RWPE1 (cell line): ENCODE measurements around the gene OR10Z1.

ENCODE experiments used
- CTCF ChIA-PET: fragments of 350-600 bp; sonication (Branson Sonifier 250); formaldehyde crosslinking; extraction: SDS; loops from one replicate; lab custom pipeline; 2021; lab: Yijun Ruan, JAX
- POLR2A ChIA-PET: fragments of 400-600 bp; formaldehyde crosslinking; extraction: SDS; loops from one replicate; lab custom pipeline; 2020; ENCODE audit warnings: antibody characterized with exemption; ENCODE audit not compliant: low non-redundant PET; lab: Yijun Ruan, JAX
- DNase-seq: peaks from one replicate; pipeline ENCODE4 v3.0.0; 2012; ENCODE audit warnings: low spot score
- H3K27ac ChIP-seq: fragments of 450-650 bp; 2 replicates; pipeline ENCODE4 v1.5.1; 2017
- TF ChIP-seq, protein P1 (sequence below): fragments of 450-650 bp; conservative IDR thresholded peaks from 2 replicates; pipeline ENCODE4 v1.5.1; 2017; ENCODE audit warnings: low read depth, mild to moderate bottlenecking

Gene OR10Z1

DNA sequence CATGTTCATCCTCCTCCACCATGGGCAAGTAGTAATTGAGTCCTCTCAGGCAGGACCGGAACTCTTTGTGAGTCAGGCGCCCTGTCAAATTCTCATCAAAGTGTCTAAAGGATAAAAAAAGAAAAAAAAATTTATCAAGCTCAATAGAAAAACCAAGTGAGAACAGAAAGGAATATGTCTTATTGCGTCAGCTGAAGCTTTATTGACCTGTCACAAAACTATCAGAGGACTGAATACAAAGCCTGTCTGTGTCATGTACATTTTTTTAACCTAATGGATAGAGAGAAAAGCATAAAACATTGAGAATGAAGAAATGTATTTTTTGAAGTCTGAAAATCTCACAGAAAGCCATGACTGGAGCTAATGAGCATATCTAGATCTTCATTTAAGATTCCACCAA is 8.7 kb downstream of the OR10Z1 start:
- CTCF ChIA-PET = no interaction called here
- TF ChIP-seq, protein P1, sequence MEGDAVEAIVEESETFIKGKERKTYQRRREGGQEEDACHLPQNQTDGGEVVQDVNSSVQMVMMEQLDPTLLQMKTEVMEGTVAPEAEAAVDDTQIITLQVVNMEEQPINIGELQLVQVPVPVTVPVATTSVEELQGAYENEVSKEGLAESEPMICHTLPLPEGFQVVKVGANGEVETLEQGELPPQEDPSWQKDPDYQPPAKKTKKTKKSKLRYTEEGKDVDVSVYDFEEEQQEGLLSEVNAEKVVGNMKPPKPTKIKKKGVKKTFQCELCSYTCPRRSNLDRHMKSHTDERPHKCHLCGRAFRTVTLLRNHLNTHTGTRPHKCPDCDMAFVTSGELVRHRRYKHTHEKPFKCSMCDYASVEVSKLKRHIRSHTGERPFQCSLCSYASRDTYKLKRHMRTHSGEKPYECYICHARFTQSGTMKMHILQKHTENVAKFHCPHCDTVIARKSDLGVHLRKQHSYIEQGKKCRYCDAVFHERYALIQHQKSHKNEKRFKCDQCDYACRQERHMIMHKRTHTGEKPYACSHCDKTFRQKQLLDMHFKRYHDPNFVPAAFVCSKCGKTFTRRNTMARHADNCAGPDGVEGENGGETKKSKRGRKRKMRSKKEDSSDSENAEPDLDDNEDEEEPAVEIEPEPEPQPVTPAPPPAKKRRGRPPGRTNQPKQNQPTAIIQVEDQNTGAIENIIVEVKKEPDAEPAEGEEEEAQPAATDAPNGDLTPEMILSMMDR = no peak
- no peak for DNase-seq
- POLR2A ChIA-PET = no interaction called here
- no peak overlapping the region for H3K27ac ChIP-seq

GRCh38 chr1:158638146-158638545 is 33.1 kb downstream of the OR10Z1 start:
- TF ChIP-seq, protein P1 = no peak
- H3K27ac ChIP-seq = no peak overlapping the region
- DNase-seq = no peak
- POLR2A ChIA-PET = no interaction called here
- CTCF ChIA-PET = no interaction called here

DNA sequence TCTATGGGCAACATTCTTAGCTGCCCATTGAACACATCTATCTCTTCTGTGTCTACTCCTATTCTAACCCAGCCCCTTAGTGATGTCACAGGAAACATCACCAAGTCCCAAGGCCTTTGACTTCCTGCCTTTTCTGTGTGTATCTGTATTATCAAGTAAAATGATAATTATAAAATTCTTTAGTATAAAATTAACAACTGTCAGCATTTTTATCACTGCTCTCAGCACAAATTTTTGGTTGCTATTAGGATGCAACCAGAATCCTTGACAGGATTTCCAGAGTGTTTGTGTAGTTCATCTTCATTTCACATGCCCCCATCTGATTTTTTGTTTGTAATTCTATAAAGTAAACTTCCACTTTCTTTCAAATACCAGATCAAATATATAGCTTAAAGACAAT is 33.8 kb downstream of the OR10Z1 start:
- no peak for DNase-seq
- TF ChIP-seq, protein P1 = no peak
- POLR2A ChIA-PET = no interaction called here
- no peak overlapping the region for H3K27ac ChIP-seq
- CTCF ChIA-PET = interaction anchor here (0.6 to 0.7 kb wide), 2 partner anchors 640 to 1723 kb away, joined by 3 to 4 read pairs; no protein-coding TSS in a partner anchor

- no peak for DNase-seq
- no peak overlapping the region for H3K27ac ChIP-seq
- TF ChIP-seq, protein P1 = no peak
- ChIA-PET POLR2A (no interaction called here), CTCF (no interaction called here)
Measured at GRCh38 chr1:158644449-158644848, 39.4 kb downstream of the OR10Z1 start.

GRCh38 chr1:158646465-158646864 is 41.4 kb downstream of the OR10Z1 start:
- POLR2A ChIA-PET = no interaction called here
- CTCF ChIA-PET = no interaction called here
- no peak overlapping the region for H3K27ac ChIP-seq
- no peak for DNase-seq
- TF ChIP-seq, protein P1 = no peak

GRCh38 chr1:158649052-158649451 is 44.0 kb downstream of the OR10Z1 start:
- ChIA-PET POLR2A (no interaction called here), CTCF (interaction anchor here (1.0 kb wide), 1 partner anchor 13 kb away, joined by 4 read pairs; no protein-coding TSS in a partner anchor)
- no peak overlapping the region for H3K27ac ChIP-seq
- TF ChIP-seq, protein P1 = no peak
- DNase-seq = no peak
